Endometrium (tissue), 2 donors: ENCODE results near the gene LAPTM5.
"Not testable (repeated sequence)": the region's sequence is repeated elsewhere in the genome, so short reads cannot be mapped to it uniquely, and the experiment has no call there.

Source experiments
- FAIRE-seq: peaks from 2 replicates; lab custom pipeline; 2012; peaks lifted over from hg19 to GRCh38; lab: Jason Lieb, UNC
- donor health status: control.
- donor health status: control.

Gene LAPTM5

GRCh38 chr1:30693822-30694221 is 63.8 kb downstream of the LAPTM5 start:
- no peak for FAIRE-seq

DNA sequence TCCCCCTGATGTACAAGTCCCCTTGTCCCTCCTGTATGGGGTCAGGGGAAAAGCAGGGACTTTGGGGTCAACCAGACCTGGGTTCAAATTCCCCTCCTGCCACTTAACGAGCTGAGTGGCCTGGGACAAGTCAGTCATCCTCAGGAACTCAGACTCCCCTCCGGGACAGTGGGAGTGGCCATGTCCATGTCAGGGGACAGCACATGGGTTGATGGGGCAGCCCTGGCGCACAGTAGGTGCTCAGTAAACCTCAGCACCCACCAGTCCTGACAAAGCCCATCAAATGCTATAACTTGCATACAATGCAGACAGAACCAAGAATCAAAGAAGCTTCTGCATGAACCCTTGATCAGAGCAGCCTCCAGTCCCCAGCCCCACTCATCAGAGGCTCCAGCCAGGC is 64.2 kb downstream of the LAPTM5 start:
- FAIRE-seq, result no peak

DNA sequence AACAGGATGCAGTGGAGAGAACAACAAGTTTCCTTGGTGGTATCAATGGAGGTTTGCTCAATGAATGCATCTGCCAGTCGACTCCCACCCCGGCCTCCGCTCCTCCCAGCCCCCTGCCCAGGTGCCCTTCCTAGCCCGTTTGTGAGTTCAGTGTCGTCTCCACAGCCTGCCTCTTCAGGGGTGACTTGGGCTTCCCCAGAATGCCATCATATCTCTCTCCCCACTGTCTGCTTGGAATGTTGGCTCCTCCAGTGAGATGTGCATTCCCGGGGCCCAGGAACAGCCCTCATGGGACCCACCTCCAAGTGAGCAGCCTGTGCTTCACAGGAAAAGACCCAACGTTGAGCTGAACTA is 64.6 kb downstream of the LAPTM5 start:
- FAIRE-seq, result no peak

GRCh38 chr1:30692201-30692947 is 65.2 kb downstream of the LAPTM5 start:
- no peak for FAIRE-seq

DNA sequence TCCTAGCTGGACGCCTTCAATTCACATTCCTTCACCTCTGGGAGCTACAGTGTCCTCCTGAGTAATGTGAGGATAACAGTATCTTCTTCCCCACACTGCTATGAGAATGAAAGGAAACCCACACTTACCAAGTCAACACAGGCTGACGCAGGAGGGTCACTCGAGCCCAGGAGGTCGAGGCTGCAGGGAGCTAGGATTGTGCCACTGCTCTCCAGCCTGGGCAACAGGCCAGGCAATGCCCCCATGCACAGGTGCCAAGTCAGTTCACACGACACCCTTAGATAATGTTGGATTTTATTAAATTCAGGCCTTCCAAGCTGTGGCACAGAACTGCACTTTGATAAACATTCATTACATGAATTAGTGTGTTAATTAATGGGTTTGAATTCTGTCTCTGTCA is 66.1 kb downstream of the LAPTM5 start:
- FAIRE-seq, result no peak

GRCh38 chr1:30689901-30690645 is 67.5 kb downstream of the LAPTM5 start:
- FAIRE-seq, result no peak

DNA sequence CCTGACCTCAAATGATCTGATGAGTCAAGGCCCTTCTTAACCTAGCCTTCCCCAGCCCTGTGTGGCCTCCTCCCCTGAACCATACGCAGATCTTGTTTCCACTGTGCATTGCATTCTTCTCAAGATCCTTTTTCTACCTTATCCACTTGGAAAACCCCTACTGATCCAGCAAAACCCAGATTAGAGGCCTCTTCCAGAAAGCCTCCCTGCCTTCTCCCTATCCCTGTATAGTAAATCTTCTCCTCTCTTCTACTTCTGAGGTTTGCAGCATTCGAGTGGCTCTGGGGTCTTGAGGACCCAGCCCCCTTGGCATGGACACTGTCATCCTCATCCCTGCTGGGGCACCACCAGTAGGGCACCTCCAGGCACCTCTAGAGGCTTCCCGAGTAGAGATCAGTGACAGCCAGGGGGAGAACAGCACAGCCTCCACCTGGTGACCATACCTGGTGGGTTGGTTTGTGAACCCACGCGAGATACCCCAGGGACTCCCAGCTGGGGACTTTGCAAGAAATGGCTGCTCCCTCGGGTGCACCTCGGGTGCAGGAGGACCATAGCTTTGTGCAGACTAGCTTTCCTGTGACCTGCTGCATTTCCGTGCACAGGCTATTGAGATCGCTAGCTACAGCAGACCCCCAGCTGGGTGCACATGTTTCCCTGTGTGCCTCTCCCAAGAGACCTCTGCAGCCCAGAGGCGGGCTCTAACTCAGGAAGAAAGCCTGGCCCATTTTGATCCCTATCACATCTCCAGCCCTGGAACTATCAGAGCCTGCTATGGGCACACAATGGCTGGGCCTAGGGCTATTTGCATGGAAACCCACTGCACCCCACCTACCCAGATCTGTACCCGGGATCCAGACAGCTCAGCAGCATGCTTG is 68.4 kb downstream of the LAPTM5 start:
- no peak for FAIRE-seq

DNA sequence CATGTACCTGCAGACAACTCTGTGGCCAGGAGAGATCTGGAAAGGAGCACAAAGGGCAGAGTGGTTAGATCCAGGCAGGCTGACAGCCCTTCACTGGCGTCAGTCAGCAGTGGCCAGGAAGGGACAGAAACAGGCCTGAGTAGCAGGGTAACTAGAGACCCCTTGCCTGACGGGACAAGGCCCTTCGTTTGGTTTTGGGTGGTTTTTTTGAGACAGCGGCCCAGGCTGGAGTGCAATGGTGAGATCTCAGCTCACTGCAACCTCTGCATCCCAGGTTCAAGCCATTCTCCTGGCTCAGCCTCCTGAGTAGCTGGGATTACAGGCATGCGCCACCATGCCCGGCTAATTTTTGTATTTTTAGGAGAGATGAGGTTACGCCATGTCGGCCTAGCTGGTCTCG is 69.1 kb downstream of the LAPTM5 start:
- FAIRE-seq, result not testable (repeated sequence)

DNA sequence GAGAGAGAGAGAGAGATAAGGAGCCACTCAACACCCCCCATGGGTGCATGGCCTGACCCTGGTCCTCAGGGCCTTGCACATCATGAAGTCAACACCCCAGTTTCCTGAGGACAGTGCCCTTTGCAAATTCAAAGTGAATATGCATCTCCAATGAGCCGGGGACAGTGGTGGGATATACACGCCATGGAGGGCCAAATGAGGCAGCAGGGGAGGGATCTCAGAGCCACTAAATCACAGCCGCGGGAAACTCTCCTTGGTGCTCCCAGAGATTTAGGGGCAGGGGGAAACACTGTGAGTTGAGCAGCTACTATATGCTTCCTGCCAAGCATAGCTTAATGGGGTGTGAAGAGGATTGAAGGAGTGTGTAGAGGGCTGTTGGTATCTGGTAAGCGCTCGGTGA is 69.7 kb downstream of the LAPTM5 start:
- no peak for FAIRE-seq

GRCh38 chr1:30686236-30686935 is 71.2 kb downstream of the LAPTM5 start:
- no peak for FAIRE-seq

DNA sequence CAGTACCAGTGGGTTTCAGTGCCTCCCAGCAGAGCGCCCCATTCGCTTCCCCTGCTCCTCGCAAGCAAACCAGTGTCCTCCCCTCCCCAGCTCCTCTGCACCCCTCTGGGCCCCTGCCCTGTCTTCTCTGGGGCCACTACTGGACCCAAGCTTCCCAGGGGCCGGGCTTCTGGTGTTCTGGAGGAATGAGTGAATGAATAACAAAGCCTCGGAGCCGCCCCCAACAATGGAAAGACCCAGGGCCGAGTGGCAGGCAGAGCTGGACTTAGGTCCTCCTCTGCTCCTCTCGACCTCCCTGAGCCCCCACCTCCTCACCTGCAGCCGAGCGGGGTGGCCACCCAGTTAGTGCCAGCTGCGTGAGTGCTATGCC is 71.8 kb downstream of the LAPTM5 start:
- FAIRE-seq, result no peak

DNA sequence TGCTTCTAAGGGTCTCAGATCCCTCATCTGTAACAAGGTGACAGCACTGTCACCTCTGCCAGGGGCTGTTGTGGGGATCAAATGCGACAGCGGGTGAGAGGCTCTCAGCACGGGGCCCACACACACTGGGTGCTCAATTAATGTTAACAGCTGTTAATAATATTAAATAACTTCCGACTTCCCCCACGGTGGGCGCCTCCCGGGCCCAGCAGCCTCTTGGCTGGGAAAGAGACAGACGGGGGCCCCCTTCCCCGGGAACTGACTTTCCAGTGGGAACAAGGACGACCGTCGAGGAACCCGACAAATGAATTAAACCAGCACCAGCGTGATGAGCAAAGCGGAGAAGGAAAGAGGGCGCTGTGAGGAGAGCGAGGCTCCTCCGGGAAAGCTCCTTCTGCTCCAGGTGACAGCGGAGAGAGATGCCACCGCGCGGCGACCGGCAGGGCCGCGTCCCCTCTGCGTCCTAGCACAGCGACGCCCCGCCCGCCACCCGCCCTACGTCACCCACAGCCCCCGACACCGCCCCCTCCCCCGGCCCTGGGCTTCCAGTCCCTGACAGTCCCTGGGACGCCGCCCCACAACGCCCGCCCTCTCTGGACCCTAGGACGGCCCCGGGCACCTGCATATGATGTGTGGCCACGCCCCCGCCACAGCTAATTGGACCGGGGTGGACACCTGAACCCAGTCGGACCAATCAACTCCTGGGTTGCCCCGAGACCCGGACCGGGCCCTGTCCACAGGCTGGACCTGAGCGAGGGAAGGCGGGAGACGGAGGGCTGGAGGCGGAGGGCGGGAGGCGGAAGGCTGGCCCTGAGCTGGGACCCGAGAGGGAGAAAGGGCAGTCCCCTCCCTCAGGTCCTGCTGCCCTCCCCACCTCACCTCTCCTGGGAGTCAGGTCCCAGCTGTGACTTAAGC is 72.4 kb downstream of the LAPTM5 start:
- FAIRE-seq, result no peak

GRCh38 chr1:30684259-30684658 is 73.3 kb downstream of the LAPTM5 start:
- no peak for FAIRE-seq

DNA sequence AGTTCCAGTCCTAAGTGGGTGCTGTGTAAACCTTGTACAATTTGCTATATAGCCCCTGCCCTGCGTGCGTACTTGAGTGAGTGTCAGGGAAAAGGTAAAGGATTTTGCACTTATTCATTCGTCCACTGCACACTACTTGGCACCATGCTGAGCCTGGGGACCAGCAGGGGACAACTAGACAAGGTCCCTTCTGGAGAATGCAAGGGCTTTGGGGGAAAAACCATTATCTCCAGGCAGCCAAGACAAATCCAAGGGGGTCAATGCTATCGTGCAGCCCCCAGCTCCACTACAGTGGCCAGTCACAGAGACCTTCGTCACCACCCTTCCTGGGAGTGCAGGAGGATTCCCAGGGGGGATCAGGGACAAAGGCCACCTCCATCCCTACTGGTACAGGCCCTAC is 73.9 kb downstream of the LAPTM5 start:
- no peak for FAIRE-seq
